Activated CD8-positive, alpha-beta memory T cell treated with anti-CD3 and anti-CD28 coated beads for 24 hours (primary cell): ENCODE measurements around the gene PAN3.
A peak's percentile ranks its signal among the peaks of the same experiment; 100 is the strongest.

Experiments
- DNase-seq: peaks from one replicate; pipeline ENCODE4 v3.0.0-alpha.2; 2020

Gene PAN3

DNA sequence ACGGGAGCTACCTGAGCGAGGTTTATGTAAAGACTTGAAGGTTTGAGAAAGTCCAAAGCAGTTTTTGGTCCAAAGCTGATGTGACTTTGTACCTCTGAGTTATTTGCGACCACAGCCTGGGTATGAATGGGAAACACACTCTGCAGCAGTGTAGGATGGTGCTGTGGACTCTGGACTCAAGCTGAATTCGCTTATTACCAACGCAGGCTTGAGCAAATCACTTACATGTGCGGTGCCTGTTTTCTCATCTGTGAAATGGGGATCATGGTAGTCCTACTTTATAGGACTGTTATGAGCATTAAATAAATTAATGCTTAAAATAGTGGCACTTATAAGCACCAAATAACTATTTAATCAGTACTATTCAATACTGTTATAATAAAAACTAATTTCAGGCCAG lies 176.5 kb downstream of the PAN3 start:
- no peak for DNase-seq

DNA sequence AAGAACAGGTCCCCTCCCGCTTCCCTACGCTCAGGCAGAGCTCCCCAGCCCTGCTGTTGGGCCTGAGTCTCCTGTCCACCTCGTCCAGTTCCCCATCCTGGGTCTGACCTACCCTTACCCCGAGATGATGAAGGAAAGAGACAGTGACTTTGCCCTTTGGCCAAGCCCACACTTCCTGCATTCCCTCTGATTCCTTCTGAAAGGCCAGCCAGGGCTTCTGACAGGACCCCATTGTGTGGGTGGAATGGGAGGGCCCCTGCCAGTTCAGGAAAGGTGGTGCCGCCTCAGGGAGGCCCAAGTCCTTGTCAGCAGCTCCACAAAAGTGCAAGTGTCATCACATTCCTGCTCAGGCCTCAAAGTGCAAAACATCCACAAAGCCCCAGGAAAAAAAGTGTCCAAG lies 177.8 kb downstream of the PAN3 start:
- no peak for DNase-seq

GRCh38 chr13:28316836-28317235 lies 178.5 kb downstream of the PAN3 start:
- DNase-seq, result no peak

DNA sequence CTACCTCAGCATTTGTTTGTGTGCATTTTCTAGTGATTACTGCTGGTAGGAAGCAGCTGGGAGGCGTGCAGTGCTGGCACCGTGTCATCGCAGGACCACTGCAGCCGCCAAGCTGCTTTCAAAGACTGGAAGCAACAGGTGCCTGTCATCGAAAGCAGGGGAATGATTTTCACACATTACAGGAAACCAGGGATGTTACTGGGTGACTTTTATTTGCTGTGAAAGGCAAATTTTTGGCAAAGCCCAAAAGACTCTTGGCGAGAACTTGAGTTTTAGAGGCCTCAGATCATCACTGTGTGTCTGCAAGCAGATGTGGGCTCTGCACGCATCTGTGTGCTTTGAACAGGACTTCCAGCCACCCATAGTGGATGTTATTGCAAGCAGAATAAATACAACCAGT lies 180.2 kb downstream of the PAN3 start:
- no peak for DNase-seq

GRCh38 chr13:28319528-28319927 lies 181.2 kb downstream of the PAN3 start:
- DNase-seq, result no peak

GRCh38 chr13:28320209-28320608 lies 181.9 kb downstream of the PAN3 start:
- no peak for DNase-seq

GRCh38 chr13:28320884-28321574 lies 182.7 kb downstream of the PAN3 start:
- no peak for DNase-seq

DNA sequence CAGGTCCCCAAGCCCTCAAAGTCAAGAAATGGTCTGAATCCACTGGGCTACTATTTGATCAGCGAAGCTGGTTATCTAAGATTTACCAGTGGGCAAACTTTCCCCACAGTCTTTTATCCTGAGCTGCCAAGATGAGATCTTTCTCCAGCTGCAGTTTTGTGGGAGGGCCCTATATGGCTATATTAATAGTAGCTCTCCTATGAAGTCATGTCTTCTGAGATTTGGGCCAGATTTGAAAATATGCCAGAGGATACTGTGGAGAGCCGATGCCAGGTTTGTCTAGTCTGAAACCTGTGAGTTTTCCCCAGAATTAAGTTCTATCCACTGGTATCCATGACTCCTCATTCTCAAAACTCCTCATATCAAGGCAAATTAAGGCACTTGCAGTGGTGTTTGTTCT lies 183.4 kb downstream of the PAN3 start:
- DNase-seq, result no peak

DNA sequence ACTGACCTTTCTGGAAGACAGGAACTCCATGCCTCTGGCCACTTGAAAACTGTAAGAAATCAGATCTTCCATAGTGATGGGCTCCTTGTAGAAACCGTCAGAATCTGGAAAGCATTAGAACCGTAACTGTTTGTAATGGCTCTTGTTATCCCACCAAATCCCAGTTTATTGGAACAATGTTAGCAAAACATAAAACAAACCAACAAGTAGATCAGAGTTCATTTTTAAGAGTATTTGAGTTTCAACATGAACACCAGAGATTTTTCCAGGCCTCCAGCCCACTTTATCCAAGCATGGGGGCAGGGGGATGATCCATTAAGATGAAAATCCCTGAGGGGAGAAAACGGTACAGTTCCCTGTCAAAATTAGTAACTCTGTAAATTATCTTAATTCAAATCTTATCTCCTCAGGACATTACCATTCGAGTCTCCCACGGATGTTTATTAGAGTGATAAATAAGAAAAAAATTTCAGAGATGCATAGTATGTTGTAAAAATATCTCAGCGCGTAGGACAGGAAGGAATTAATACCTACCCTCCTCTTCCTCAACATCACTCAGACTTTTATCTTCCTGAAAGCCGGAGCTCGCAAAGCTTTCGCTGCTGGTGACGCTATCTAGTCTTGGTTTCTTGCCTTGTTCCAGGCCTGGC lies 184.0 kb downstream of the PAN3 start:
- no peak for DNase-seq

GRCh38 chr13:28324181-28324789 lies 185.9 kb downstream of the PAN3 start:
- peak; percentile 76 for DNase-seq

DNA sequence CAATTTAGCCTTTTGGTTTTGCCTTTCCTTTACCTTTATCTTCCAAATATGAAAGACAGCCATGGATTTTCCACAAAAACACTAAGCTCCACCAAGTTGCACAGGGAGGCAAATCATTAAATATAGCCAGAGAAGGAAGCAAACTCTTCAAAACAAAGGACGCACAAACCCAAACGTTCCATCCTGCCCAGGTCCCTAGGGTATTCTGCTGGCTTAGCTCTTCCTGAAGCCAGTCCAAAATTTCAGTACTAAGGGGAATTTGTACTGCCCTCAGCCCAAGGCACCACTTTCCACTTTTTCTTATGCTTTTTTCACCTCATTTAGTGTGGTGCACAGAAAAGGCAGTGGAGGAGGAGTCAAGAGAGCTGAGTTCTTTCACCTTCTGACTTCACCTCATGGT lies 186.7 kb downstream of the PAN3 start:
- no peak for DNase-seq

GRCh38 chr13:28326056-28326455 lies 187.7 kb downstream of the PAN3 start:
- DNase-seq, result no peak

GRCh38 chr13:28327373-28328270 lies 189.3 kb downstream of the PAN3 start:
- DNase-seq, result no peak

DNA sequence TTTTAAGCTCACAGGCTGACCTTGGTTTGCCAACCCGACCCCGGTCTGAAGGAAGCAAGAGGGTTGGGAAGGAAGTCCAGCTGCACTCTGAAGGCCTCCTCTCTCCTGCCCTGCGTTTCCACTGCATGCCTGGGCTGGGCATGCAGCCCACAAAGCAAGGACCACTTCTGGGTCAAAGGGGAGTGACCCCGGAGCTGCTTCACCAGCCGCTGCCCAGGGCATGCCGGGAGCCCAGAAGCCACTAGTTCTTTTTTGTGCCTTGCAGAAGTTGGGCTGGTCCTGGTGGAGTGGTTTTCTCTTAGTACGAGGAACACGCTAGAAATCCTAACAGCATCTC lies 189.9 kb downstream of the PAN3 start:
- DNase-seq, result no peak

- DNase-seq, result no peak
These were observed 191.2 kb downstream of the PAN3 start for GRCh38 chr13:28329395-28330158.

GRCh38 chr13:28333204-28333881 lies 195.0 kb downstream of the PAN3 start:
- no peak for DNase-seq

- no peak for DNase-seq
These were observed 197.9 kb downstream of the PAN3 start for GRCh38 chr13:28336193-28336657.

- no peak for DNase-seq
These were observed 199.0 kb downstream of the PAN3 start for GRCh38 chr13:28337166-28338005.

DNA sequence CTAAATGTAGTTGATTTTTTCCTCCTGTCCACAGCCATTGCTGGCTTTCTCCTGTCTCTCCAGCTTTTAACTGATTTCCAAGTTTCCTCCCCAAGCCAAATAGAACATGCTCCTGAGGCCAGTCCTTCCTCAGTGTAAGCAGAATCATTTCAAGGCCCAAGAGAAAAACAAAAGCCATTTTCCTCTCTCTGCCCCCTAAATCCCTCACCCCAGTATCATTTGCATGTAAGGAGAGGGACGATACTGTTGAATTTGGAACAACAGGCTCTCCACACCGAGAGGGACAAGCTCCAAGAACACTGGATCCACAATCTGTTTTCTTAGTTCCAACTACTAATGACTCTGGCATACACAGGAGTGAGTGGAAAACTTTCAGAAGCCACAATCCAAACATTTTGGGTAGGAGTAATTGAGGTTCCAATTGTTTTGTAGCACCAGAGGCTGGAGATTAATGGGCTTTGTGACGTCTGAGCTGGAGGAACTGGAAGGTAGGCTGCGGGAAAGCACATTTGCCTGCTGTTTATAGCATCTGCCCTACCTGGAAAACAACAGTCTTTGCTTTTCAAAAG lies 199.7 kb downstream of the PAN3 start:
- no peak for DNase-seq

- DNase-seq, result no peak
These were observed 200.4 kb downstream of the PAN3 start for GRCh38 chr13:28338742-28339141.

- DNase-seq, result no peak
These were observed 201.1 kb downstream of the PAN3 start for GRCh38 chr13:28339419-28339818.
